Testis (tissue), 3 donors: ENCODE results near the gene CST9L. TPM values are rescaled to one million over a fixed set of nuclear protein-coding genes. Genes with fewer than 3 reads are reported as not detected.
"Not testable (repeated sequence)": the region's sequence is repeated elsewhere in the genome, so short reads cannot be mapped to it uniquely, and the experiment has no call there.

ENCODE experiments used
- DNase-seq: peaks from one replicate; pipeline ENCODE4 v3.0.0-alpha.2; 2019
- H3K27ac ChIP-seq, 2 donors: fragments of 200-600 bp; sonication (generic); one replicate each; pipeline ENCODE4 v1.5.1; 2019
- H3K27me3 ChIP-seq: fragments of 200-600 bp; sonication (generic); one replicate; pipeline ENCODE4 v1.5.1; 2019
- H3K36me3 ChIP-seq: fragments of 200-600 bp; sonication (generic); one replicate; pipeline ENCODE4 v1.5.1; 2017; ENCODE audit warnings: low read depth; ENCODE audit errors: missing control alignments
- H3K4me1 ChIP-seq: fragments of 200-600 bp; sonication (generic); one replicate; pipeline ENCODE4 v1.5.1; 2019
- H3K4me3 ChIP-seq, 2 donors: fragments of 200-600 bp; sonication (generic); one replicate each; pipeline ENCODE4 v1.5.1; 2017 to 2019
- H3K9me3 ChIP-seq: fragments of 200-600 bp; sonication (generic); one replicate; pipeline ENCODE4 v1.5.1; 2017
- CTCF ChIP-seq, 3 experiments: fragments of 450-650 bp in 2 of 3; fragments of 200-600 bp in 1 of 3; sonication (generic) in 1 of 3; IDR thresholded peaks; one replicate each; pipeline ENCODE4 v1.5.1; 2016 to 2019; ENCODE audit warnings: antibody characterized with exemption in 3 of 3, mild to moderate bottlenecking in 2 of 3, moderate library complexity in 1 of 3
- POLR2A ChIP-seq: fragments of 450-650 bp; IDR thresholded peaks from one replicate; pipeline ENCODE4 v1.6.1; 2017; ENCODE audit warnings: antibody characterized with exemption, mild to moderate bottlenecking, moderate library complexity
- WGBS, 2 donors: methylation state at CpG; one replicate each; pipeline ENCODE4 v1.1.5; 2018; 5-methylcytosine and 5-hydroxymethylcytosine counted together
- intact Hi-C: fragments of 100-400 bp; cut with DNase I; formaldehyde crosslinking; loops from one replicate; pipeline ENCODE4 v1.15.1; 2023; ENCODE audit warnings: low total_unique reads
- polyA plus RNA-seq: library from polyadenylated mRNA; stranded (reverse); fragments of 350-450 nt; fragmentation: Illumina TruSeq; extraction: RNeasy Lipid Tissue Mini Kit (QIAGEN cat#74804); gene quantifications from one replicate; pipeline ENCODE4 v1.2.3, GENCODE V29; 2014; ENCODE audit warnings: low read depth, low replicate concordance; ENCODE audit not compliant: insufficient read depth
- total RNA-seq, 2 donors: library from RNA; depleted of rRNA; stranded (reverse); fragments of >200 nt; gene quantifications; one replicate each; pipeline ENCODE4 v1.2.3, GENCODE V29; 2016

The CST9L gene
- total and polyA plus RNA-seq, 3 donors from 2014 or later, result 78.8 to 184 (median 127) TPM

GRCh38 chr20:23585449-23585807 lies 17.1 kb upstream of the CST9L start:
- Histone ChIP-seq H3K4me3 (no peak overlapping the region), H3K36me3 (no peaks in the 10 kb centered on the region), H3K27ac (no peak overlapping the region), H3K4me1 (no peaks in the 10 kb centered on the region), H3K27me3 (no peaks in the 10 kb centered on the region), H3K9me3 (no peaks in the 10 kb centered on the region)
- no peak for DNase-seq
- TF ChIP-seq CTCF (IDR thresholded peaks at IDR 0.05), result no peak
- no peak for TF ChIP-seq POLR2A
- 71 to 90% methylated on average over 3 of the region's 5 CpGs for WGBS, 2 donors
- intact Hi-C loops, result no loop called here

DNA sequence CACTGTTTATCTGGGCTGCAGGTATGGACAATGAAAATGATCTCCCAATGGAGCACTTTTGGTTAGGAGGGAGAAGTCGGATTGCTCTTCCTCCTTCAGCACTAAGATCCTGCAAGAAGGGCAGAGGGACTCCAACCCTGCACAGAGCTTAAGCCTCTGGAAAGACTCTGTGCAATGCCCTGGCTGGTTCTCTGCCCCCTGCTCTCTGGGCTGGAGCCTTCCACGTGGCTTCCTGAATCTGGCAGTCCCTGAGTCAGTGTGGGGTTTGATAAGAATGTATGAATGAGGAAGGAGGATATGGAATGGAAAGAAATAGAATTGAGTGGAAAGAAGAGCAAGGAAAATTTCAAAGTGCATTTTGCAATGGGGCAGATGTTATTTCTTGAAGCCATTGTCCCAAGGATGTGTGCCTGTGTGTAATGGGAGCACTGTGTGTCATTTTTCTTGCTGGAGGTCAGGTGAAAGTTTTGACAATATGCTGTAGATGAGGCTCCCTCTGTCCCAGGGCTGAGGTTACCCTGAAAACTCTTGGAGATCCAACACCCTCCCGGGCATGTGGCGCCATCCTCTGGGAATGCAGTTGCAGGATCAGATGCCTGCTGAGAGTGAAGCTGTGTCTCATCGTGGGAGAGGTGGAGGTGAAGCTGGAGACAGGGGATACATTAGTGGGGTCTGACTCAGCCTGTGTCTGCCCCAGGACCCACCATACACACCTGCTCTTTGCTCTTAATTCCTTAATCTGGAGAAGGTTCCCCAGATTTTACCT lies 16.3 kb upstream of the CST9L start:
- Histone ChIP-seq H3K36me3 (no peaks in the 10 kb centered on the region), H3K4me3 (no peak overlapping the region), H3K27me3 (no peaks in the 10 kb centered on the region), H3K27ac (no peak overlapping the region), H3K9me3 (no peaks in the 10 kb centered on the region), H3K4me1 (no peaks in the 10 kb centered on the region)
- WGBS, 2 donors, result 50 to 69% methylated on average over 3 to 5 of the region's 5 CpGs
- intact Hi-C loops, result no loop called here
- TF ChIP-seq CTCF (IDR thresholded peaks at IDR 0.05), result no peak
- TF ChIP-seq POLR2A, result no peak
- no peak for DNase-seq

GRCh38 chr20:23583526-23583925 lies 15.2 kb upstream of the CST9L start:
- TF ChIP-seq CTCF (IDR thresholded peaks at IDR 0.05), result no peak
- TF ChIP-seq POLR2A, result no peak
- Histone ChIP-seq H3K4me3 (no peak overlapping the region), H3K36me3 (no peaks in the 10 kb centered on the region), H3K27me3 (no peaks in the 10 kb centered on the region), H3K9me3 (no peaks in the 10 kb centered on the region), H3K4me1 (no peaks in the 10 kb centered on the region), H3K27ac (no peak overlapping the region)
- intact Hi-C loops, result no loop called here
- DNase-seq, result no peak

- TF ChIP-seq POLR2A (no peak), CTCF (IDR thresholded peaks at IDR 0.05) (no peak)
- intact Hi-C loops, result no loop called here
Measured at GRCh38 chr20:23582293-23582692, 14.0 kb upstream of the CST9L start.

GRCh38 chr20:23581833-23582232 lies 13.5 kb upstream of the CST9L start:
- WGBS, 2 donors, result 88 to 97% methylated on average over 6 to 9 of the region's 9 CpGs
- H3K36me3 ChIP-seq, H3K4me3 ChIP-seq, H3K9me3 ChIP-seq, DNase-seq, H3K27ac ChIP-seq, intact Hi-C loops, H3K27me3 ChIP-seq, H3K4me1 ChIP-seq: not testable (repeated sequence)

More at GRCh38 chr20:23582293-23582692, 14.0 kb upstream of the CST9L start:
- Histone ChIP-seq H3K36me3 (no peaks in the 10 kb centered on the region), H3K27me3 (no peaks in the 10 kb centered on the region), H3K4me1 (no peaks in the 10 kb centered on the region), H3K9me3 (no peaks in the 10 kb centered on the region), H3K4me3 (no peak overlapping the region), H3K27ac (no peak overlapping the region)
- WGBS, 2 donors, result 93 to 100% methylated on average over 1 of the region's 1 CpG
- no peak for DNase-seq
